IPS-NIHi11 (cell line): Measurements from ENCODE around the gene RIC1.
"Not testable (repeated sequence)": the region's sequence is repeated elsewhere in the genome, so short reads cannot be mapped to it uniquely, and the experiment has no call there.

ENCODE experiments used
- DNase-seq: peaks from one replicate; pipeline ENCODE4 v3.0.0; 2012; ENCODE audit warnings: mixed read lengths, low spot score

The RIC1 gene, protein sequence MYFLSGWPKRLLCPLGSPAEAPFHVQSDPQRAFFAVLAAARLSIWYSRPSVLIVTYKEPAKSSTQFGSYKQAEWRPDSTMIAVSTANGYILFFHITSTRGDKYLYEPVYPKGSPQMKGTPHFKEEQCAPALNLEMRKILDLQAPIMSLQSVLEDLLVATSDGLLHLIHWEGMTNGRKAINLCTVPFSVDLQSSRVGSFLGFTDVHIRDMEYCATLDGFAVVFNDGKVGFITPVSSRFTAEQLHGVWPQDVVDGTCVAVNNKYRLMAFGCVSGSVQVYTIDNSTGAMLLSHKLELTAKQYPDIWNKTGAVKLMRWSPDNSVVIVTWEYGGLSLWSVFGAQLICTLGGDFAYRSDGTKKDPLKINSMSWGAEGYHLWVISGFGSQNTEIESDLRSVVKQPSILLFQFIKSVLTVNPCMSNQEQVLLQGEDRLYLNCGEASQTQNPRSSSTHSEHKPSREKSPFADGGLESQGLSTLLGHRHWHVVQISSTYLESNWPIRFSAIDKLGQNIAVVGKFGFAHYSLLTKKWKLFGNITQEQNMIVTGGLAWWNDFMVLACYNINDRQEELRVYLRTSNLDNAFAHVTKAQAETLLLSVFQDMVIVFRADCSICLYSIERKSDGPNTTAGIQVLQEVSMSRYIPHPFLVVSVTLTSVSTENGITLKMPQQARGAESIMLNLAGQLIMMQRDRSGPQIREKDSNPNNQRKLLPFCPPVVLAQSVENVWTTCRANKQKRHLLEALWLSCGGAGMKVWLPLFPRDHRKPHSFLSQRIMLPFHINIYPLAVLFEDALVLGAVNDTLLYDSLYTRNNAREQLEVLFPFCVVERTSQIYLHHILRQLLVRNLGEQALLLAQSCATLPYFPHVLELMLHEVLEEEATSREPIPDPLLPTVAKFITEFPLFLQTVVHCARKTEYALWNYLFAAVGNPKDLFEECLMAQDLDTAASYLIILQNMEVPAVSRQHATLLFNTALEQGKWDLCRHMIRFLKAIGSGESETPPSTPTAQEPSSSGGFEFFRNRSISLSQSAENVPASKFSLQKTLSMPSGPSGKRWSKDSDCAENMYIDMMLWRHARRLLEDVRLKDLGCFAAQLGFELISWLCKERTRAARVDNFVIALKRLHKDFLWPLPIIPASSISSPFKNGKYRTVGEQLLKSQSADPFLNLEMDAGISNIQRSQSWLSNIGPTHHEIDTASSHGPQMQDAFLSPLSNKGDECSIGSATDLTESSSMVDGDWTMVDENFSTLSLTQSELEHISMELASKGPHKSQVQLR (N-terminal part only)

DNA sequence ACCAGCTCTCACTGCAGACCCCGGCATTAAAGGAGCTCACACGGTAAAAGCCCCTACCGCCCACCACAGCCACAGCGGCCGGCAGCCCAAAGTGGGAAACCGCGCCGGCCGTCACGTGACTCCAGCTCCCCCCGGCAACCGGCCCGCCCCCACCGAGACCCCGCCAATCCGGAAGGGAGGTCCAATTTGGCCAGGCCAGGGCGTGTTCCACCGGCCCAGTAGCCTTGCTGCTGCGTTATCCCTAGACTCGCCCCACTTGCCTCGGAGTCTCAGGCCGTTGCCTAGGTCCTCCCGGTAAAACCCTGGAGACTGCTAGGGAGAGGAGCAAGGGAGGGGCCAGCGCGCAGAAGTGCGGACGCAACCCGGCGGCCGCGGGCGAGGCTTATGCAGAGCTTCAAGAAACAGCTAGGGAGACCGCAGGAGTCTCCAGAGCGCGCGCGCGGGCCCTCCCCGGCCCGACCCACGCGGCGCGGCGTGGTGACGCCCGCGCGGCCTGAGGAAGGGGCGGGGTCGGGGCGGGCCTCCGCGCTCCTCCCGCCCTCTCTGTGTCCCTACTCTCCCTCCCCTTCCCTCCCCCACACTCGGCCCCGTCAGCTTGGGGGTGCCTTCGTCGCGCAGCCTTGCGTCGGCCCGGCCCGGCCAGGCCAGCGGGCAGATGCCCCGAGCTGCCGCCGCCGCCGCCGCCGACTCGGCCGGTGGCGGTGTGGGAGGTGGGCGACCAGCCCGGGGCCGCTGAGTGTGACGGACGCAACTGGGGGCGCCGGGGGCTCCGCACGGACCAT, at the start of gene RIC1:
Gene RIC1 (plus strand): TSS at position 578 of the 782 bp plus-strand sequence. CDS start 203 bp downstream, at position 781.
- peak; percentile 95 for DNase-seq

DNA sequence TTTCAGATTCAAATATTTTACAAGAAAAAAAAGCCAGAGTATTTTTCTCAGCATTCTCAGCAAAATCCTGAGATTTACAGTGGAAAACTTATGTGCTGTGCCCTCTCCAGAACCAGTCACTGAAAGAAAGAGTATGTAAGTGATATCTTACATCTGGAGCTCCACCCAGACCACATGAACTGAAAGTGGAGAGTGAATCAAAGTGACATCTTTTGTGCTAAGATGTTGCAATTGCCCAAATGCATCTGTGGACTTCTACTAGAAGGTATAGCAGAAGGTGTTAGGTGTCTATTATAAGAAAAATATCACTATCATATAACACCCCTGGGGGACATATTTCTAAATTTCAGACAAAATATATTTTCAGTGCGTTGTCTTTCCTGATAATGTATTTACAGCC, 49.0 kb upstream of the RIC1 start:
- DNase-seq, result no peak

DNA sequence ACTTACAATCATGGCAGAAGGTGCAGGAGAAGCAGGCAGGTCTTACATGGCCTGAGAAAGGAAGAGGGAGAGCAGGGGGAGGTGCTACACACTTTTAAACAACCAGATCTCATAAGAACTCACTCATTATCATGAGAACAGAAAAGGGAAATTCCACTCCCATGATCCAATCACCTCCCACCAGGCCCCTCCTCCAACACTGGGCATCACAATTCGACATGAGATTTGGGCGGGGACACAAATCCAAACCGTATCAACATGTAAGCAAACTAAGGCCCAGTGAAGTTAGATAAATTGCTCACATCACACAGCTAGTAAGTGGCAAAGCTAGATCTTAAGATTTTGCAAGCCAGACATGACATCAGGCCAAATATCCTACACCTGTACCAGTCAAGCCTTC, 48.3 kb upstream of the RIC1 start:
- DNase-seq, result no peak

DNA sequence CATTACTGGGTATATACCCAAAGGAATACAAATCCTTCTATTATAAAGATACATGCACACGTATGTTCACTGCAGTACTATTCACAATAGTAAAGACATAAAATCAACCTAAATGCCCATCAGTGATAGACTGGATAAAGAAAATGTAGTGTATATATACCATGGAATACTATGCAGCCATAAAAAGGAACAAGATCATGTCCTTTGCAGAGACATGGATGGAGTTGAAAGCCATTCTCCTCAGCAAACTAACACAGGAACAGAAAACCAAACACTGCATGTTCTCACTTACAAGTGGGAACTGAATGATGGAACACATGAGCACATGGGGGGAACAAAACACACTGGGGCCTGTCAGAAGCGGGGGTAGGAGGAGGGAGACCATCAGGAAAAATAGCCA, 47.2 kb upstream of the RIC1 start:
- DNase-seq, result not testable (repeated sequence)

DNA sequence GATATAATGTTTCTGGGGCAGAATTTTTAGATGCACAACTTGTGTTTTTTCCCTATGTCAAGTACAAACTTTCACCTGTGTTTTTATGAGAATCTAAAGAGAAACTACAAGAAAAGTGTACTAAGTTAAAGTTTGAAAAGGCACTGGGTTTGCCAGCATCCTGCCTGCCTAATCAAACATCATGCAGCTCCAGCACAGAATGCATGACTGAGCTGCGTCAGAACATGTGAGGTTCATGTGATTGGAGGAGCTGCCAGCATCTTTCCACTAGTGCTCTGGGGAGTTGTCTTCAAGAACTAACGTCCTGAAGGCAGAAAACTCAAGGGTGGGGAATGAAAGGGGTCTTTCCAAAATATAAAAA, 46.1 kb upstream of the RIC1 start:
- no peak for DNase-seq

DNA sequence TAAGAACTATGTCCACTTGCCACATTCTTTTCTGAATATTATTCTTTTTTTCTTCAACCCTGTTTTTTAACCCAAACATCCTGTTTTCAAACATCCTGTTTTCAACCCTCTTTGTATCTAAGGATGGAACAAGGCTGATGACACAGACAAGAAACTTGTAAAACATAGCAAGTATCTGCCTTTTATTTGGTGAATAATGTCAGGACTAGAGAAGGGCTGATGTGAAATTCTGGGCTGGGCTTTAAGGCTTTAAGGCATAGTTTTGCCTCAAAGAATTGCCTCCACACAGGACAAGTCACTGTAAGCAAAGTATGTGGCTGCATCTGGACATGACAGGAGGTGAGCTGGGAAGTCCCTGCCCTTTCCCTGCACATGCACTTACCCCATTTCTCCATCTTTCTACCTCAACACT, 42.5 kb upstream of the RIC1 start:
- DNase-seq, result no peak

DNA sequence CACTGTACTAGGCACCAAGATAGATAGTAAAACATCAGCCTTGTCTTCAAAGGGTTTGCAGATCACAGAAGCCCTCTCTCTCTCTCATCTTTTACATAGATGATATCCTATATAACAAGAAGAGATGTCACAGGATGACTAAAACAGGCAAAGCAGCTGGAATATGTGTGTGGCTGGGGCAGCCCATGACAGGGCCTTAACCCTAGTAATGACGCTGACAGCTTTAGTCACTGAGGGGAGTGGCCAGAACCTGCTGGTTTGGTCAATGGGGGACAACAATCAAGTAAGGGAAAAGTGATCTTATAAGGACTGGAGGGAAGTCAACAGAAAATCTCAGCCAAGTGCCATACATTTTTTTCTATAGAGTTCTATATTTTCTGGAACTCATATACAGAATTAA, 41.9 kb upstream of the RIC1 start:
- no peak for DNase-seq

DNA sequence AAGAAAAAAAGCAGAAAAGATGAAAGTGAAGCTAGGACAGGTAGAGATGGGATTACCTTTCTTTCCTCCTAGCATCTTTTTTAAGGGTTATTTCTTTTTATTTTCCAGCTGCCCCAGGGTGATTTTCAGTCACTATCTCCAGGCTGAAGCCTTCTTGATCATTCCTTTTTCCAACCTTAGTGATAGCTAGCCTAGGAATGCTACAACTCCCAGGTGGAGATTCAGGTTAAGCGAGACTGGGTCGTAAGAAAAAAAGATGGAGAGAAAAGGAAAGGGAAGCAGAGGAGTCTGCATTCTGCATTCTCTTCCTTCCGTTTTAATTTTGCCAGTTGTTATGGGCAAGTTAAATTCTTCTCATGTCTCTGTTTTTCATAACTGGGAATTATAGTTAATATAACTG, 36.7 kb upstream of the RIC1 start:
- DNase-seq, result no peak

DNA sequence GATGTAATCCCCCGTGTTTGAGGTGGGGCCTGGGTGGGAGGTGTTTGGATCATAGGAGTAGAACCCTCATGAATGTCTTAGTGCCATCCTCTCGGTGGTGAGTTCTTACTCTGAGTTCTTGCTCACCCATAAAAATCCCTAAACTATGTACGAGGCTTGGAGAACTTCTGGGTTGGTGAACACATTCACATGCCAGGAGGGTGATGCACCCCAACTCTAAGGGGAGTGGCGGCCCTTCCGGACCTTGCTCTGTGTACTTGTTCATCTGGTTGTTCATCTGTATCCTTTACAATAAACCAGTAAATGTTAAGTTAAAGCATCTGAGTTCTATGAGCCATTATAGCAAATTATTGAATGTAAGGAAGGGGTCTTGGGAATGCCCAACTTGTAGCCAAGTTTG, 36.0 kb upstream of the RIC1 start:
- no peak for DNase-seq

DNA sequence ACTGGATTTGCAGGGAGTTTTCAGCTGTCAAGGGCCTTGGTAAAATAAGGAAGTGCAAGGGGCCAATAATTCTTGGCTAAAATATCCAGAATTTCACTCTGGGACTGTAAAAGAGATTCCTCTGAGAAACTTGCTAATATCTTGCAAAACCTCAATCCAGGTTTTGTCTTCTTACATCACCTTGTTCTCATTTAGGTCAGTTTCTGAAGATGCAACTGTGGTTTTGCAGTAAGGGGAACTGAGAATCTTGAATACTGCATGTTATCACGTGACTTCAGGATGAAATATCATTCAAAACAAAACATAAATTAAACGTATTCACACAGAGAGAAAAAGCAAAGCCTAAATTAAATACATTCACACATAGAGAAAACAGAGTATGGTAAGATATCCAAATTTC, 35.0 kb upstream of the RIC1 start:
- DNase-seq, result no peak

DNA sequence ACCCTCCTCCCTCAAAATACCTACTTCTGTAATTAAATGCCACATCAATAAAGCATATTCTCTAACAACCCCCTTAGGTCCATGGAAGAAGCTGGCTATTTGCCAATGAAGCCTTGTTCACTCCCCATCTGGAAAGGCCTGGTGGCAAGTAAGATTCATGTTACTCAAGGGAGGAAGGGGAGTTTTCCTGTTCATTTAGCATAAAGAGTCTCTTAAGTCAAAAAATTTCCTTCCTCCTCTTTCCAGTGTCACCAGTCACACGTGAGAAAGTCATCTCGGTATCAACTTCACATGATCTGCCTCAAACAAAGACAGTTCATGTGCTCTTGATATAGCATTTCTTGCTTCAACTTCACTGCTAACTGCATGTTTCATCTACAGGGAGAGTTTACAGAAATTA, 32.7 kb upstream of the RIC1 start:
- DNase-seq, result no peak

DNA sequence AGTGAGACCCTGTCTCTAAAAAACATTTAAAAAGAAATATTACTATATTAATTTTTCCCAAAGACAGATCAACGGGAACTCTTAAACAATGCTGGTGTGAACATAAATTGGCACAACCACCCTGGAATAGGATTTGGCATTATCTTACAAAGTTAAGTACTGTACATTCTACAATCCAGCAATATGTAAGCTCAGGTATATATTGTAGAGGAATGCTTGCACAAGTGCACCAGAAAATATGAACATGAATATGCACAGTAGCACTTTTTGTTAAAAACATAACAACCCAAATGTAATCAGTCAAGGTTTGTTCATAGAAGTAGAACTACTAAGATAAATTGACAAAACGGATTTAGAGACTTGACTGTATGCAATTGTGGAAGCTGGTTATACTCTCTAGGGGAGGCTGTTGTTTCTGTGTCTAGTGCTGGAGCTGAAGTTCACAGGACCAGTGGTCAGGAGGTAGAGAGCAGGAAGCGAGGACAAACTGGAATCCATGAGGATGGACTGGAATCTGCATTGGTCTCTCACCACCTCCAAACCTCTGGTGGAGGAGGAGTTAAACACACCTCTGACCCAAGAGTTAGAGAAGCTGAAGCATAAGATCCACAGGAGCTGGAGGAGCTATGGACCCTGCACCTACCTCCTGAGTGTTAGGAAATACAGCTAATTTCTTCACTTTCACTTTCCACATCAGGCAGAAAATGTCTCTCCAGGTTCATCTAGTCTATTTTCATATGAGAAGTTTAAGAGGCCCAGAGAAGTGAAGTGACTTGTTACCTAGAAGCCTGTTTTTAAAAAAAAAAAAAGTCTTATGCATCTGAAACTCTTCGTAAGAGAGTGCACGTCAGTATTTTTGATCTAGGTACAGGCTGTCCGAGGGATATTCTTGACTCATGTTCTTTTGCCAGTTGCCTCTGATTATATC, 20.3 kb upstream of the RIC1 start:
- DNase-seq, result no peak

DNA sequence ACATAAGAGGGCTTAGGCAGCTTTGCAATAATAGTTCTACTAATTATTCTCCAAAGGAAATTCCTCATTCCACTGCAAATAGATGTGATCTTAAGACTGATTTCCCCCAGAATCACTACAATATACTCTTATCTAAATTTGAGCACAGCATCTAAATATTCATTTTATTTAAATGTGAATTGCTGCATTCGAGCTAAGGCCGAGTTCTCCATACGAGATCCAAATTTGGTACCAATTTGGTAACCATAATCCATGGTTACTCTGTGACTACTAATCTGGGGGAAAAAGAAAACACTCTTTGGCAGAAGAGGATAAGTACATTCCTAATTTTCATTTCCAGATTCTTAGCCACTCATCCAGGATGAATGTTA, 19.7 kb upstream of the RIC1 start:
- no peak for DNase-seq

DNA sequence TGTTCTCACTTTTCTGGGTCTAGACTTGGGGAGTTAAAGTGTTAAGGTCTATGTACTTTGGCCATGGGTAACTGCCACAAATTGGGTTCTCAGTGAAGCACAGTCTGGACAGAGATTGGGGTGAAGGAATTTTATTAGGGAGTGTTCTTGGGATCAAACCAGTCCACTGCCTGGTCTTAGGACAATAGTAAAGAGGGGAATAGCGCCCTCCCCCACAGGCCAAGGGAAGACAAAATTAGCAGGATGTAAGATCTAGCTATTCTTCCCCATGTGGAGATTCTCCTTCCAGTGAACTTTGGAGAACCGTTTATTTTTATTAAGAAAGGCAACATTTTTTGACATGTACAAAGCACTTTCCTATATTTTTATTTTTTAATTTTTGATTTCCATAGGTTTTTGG, 18.4 kb upstream of the RIC1 start:
- DNase-seq, result no peak

DNA sequence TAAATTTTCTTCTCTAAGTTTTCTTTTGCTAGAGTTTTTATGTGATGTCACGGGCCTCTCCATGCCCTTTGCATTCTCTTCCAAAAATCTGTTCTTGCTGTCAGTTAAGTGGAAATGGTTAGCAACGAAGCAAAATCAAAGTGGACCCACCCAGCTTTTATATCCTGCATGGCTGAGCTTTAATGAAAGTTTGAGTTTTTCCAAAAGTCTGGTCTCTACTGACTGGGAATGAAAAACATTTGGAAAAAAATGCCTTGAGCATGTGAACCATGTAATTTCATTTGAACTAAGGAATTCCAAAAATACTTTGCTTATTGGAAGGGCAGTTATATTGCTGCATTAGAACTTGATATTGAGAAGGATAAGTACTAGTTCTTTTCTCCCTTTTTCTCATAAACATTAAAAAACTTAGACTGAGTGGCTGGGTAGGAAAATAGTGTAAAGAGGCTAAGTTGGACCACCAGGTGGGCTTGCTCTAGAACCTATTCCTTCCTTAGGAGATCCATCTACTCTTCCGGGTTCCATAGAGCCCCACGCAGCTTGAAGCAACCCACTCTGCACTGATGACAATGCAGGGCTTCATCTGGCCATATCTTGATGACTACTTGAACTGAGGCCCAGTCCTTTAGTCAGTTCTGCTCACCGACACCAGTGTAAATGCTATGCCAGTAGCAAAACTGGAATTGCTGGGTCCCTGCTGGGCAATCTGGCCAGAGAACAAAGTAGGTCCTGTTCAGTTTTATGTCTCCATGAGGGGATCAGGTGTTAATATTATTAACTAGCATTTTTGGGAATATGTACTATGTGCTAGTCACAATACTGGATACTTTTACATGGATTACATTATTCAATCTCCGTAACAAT, 17.4 kb upstream of the RIC1 start:
- peak; percentile 7 for DNase-seq

DNA sequence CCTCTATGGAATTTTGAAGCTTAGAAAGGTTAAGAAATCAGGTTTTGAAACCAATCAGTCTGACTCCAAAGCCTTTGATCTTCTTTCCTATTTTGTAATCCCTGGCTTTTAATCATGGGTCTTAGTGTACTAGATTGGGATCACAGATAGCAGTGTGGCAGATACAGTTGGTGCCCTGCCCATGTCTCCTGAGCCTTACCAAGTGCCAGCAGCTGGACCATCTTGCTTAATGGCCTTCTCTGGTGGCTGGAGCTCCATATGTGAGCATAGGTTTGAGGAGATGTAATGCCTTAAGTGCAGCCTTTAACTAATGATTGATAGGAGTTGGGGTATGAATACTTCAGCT, 16.7 kb upstream of the RIC1 start:
- DNase-seq, result no peak

DNA sequence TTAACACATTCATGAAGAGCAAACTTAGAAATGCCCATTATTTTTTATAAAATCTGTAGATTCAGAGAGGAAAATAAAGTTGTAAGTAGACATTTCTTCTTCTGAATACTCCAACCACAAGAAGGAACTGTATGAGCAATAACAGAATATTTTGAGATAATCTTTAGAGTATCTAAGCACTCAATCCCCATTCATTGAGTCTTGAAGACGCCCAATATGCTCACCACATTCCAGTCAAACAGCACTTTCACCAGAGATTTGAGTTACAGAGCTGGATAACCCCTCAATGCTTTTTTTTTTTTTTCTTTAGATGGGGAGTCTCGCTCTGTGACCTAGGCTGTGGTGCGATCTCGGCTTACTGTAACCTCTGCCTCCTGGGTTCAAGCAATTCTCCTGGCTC, 14.7 kb upstream of the RIC1 start:
- no peak for DNase-seq

DNA sequence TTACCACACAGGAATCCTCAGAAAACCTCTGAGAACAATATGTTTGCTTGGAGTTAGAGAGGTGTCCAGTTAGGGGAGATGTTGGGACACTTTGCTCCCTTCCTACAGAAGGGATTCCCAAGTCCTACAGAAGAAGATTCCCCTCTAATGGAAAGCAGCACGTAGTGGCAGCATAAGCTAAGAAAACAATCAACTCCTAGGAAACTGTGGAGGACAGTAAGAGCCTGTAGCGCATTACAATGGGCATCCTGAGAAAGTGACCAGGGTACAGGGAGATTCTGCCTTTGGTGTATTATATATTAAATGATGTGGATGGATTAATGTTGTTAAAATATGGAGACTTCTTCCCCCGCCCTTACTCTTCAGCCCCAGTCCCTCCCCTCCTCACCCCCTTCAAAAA, 13.9 kb upstream of the RIC1 start:
- peak; percentile 9 for DNase-seq

DNA sequence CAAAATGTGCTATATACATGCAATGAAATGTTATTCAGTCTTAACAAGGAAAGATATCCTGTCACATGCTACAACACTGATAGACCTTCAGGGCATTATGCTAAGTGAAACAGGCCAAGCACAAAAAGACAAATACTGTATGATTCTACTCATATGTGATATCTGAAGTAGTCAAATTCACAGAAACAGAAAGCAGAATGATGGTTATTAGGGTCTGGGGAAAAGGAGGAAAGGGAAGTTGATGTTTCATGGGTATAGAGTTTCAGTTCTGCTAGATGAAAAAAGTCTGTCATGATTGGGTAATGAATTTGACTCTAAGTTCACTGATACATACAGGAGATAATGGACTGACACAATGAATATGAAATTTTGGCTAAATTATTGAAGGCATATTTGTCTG, 11.2 kb upstream of the RIC1 start:
- no peak for DNase-seq

DNA sequence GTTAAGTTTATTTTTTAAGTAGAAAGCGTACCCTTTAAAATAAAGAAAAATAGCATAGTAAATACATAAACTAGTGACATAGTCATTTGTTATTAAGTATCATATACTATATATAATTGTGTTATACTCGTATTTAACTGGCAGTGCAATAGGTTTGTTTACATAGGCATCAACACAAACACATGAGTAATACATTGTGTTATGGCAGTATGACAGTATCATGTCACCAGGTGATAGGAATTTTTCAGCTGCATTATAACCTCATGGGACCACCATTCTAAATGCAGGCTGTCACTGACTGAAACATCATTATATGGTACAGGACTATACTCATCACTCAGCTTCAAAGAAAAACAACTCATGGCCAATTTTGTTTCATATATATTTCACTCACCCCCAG, 8.4 kb upstream of the RIC1 start:
- no peak for DNase-seq
